Fibroblast of lung (primary cell): ENCODE results near the gene EXOSC3. TPM values are rescaled to one million over a fixed set of nuclear protein-coding genes. Genes with fewer than 3 reads are reported as not detected.
"Not testable (repeated sequence)": the region's sequence is repeated elsewhere in the genome, so short reads cannot be mapped to it uniquely, and the experiment has no call there.

Experiments used
- DNase-seq, 2 donors: peaks; one replicate each; pipeline versions ENCODE4 v3.0.0 to v3.0.0-alpha.2; 2010; ENCODE audit warnings: low read depth in 2 of 2
- H2AFZ ChIP-seq: 2 replicates; pipeline ENCODE4 v1.5.1; 2012; ENCODE audit warnings: low read length, control low read depth, inconsistent platforms
- H3K27ac ChIP-seq: 2 replicates; pipeline ENCODE4 v1.5.1; 2011; ENCODE audit warnings: low read length, control low read depth; ENCODE audit not compliant: insufficient read depth
- H3K27me3 ChIP-seq: 2 replicates; pipeline ENCODE4 v1.5.1; 2011; ENCODE audit warnings: mild to moderate bottlenecking, low read length; ENCODE audit not compliant: control insufficient read depth, insufficient read depth
- H3K36me3 ChIP-seq: 2 replicates; pipeline ENCODE4 v1.5.1; 2011; ENCODE audit warnings: low read length; ENCODE audit not compliant: control insufficient read depth, insufficient read depth
- H3K4me1 ChIP-seq: 2 replicates; pipeline ENCODE4 v1.5.1; 2011; ENCODE audit warnings: low read length; ENCODE audit not compliant: control insufficient read depth, insufficient read depth; ENCODE audit errors: extremely low read depth
- H3K4me2 ChIP-seq: 2 replicates; pipeline ENCODE4 v1.5.1; 2011; ENCODE audit warnings: low read length, control low read depth; ENCODE audit not compliant: insufficient read depth; ENCODE audit errors: extremely low read depth
- H3K4me3 ChIP-seq, 4 experiments: fragments of 200-600 bp in 1 of 4; sonication (generic) in 1 of 4; replicated peaks in 1 of 4; 2 replicates each; pipeline ENCODE4 v1.5.1; 2011 to 2016; ENCODE audit warnings: low read length in 4 of 4, low read depth in 3 of 4, mild to moderate bottlenecking in 3 of 4, control low read depth in 2 of 4, inconsistent platforms in 1 of 4, mixed read lengths in 1 of 4; ENCODE audit not compliant: insufficient read depth in 1 of 4; ENCODE audit errors: control extremely low read depth in 1 of 4
- H3K79me2 ChIP-seq: 2 replicates; pipeline ENCODE4 v1.5.1; 2012; ENCODE audit warnings: mild to moderate bottlenecking, low read length, inconsistent platforms; ENCODE audit not compliant: control insufficient read depth, insufficient read depth
- H3K9ac ChIP-seq: 2 replicates; pipeline ENCODE4 v1.5.1; 2011; ENCODE audit warnings: mild to moderate bottlenecking, low read length, control low read depth; ENCODE audit not compliant: insufficient read depth
- H3K9me3 ChIP-seq: 2 replicates; pipeline ENCODE4 v1.5.1; 2012; ENCODE audit warnings: low read depth, low read length; ENCODE audit not compliant: control insufficient read depth, insufficient read depth
- H4K20me1 ChIP-seq: 2 replicates; pipeline ENCODE4 v1.5.1; 2011; ENCODE audit warnings: low read length; ENCODE audit not compliant: control insufficient read depth, insufficient read depth; ENCODE audit errors: extremely low read depth
- EZH2 ChIP-seq: IDR thresholded peaks from 2 replicates; pipeline ENCODE4 v1.5.1; 2012; ENCODE audit warnings: low read length, control low read depth, mild to moderate bottlenecking; ENCODE audit errors: missing control alignments
- polyA plus RNA-seq, 2 donors: library from polyadenylated mRNA; depleted of rRNA in 1 of 2; stranded (reverse) in 1 of 2; unstranded in 1 of 2; fragments of >200 nt; gene quantifications; 2 replicates each; pipeline ENCODE4 v1.2.1, GENCODE V29; 2011 to 2012; ENCODE audit warnings: missing spikeins in 1 of 2
- total RNA-seq: library from RNA; depleted of rRNA; stranded (reverse); fragments of >200 nt; gene quantifications from 2 replicates; pipeline ENCODE4 v1.2.1, GENCODE V29; 2014
- TF ChIP-seq, protein P1 (sequence below), 2 donors: IDR thresholded peaks in 1 of 2; conservative IDR thresholded peaks in 1 of 2; 1 replicate in 1 of 2; 2 replicates in 1 of 2; pipeline ENCODE4 v1.5.1; 2011 to 2012; ENCODE audit warnings: low read length in 2 of 2, control low read depth in 1 of 2, inconsistent platforms in 1 of 2, low read depth in 1 of 2, mild to moderate bottlenecking in 1 of 2

Gene EXOSC3
- total and polyA plus RNA-seq, 2 donors (not counting 1 experiment from before 2014, with no cell fraction given), result 19.0 to 34.0 TPM

DNA sequence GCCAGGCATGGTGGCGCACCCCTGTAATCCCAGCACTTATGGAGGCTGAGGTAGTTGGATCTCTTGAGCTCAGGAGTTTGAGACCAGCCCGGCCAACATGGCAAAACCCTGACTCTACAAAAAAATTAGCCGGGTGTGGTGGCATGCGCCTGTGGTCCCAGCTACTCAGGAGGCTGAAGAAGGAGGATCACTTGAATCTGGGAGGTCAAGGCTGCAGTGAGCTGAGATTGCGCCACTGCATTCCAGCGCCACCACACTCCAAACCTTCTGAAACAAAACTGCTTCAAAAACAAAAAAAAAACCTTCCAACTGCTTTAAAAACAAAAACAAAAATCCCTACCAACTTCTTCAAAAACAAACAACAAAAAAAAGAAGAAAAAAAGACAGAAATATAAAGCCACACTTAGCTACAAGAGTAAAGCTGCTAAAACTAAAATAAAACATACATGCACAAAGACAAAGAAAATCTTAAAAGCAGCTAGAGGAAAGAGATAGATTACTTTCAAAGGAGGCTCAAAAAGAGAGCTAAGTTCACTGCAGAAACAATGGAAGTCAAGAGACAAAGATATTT is 27.1 kb upstream of the EXOSC3 start:
- no peak overlapping the region for H3K27ac ChIP-seq
- no peak overlapping the region for H3K4me3 ChIP-seq
- no peak overlapping the region for H3K9ac ChIP-seq
- no peak for TF ChIP-seq EZH2
- TF ChIP-seq, protein P1, sequence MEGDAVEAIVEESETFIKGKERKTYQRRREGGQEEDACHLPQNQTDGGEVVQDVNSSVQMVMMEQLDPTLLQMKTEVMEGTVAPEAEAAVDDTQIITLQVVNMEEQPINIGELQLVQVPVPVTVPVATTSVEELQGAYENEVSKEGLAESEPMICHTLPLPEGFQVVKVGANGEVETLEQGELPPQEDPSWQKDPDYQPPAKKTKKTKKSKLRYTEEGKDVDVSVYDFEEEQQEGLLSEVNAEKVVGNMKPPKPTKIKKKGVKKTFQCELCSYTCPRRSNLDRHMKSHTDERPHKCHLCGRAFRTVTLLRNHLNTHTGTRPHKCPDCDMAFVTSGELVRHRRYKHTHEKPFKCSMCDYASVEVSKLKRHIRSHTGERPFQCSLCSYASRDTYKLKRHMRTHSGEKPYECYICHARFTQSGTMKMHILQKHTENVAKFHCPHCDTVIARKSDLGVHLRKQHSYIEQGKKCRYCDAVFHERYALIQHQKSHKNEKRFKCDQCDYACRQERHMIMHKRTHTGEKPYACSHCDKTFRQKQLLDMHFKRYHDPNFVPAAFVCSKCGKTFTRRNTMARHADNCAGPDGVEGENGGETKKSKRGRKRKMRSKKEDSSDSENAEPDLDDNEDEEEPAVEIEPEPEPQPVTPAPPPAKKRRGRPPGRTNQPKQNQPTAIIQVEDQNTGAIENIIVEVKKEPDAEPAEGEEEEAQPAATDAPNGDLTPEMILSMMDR (conservative IDR thresholded peaks at IDR 0.05 in 1 of 2, IDR thresholded peaks at IDR 0.05 in 1 of 2; ENCODE audit: low read depth in 1 of 2, low read length in 2 of 2), result no peak
- H3K4me1 ChIP-seq, result no peaks in the 10 kb centered on the region
- no peak for DNase-seq
- no peak overlapping the region for H3K4me2 ChIP-seq
- no peak overlapping the region for H2AFZ ChIP-seq
- peaks cover 22% of the 10 kb centered on the region for H3K79me2 ChIP-seq
- H3K36me3 ChIP-seq, result no peaks in the 10 kb centered on the region
- no peaks in the 10 kb centered on the region for H3K9me3 ChIP-seq
- no peaks in the 10 kb centered on the region for H3K27me3 ChIP-seq
- H4K20me1 ChIP-seq, result no peaks in the 10 kb centered on the region

DNA sequence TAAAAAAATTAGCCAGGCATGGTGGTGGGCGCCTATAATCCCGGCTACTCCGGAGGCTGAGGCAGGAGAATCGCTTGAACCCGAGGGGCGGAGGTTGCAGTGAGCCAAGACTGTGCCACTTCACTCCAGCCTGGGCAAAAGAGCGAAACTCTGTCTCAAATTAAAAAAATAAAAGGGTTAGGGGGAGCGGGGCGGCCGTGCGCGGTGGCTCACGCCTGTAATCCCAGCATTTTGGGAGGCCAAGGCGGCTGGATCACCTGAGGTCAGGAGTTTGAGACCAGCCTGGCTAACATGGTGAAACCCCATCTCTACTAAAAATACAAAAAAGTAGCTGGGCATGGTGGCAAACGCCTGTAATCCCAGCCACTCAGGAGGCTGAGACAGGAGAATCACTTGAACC is 24.8 kb upstream of the EXOSC3 start:
- not testable (repeated sequence) for DNase-seq, H3K4me2 ChIP-seq, H3K9me3 ChIP-seq, H3K4me3 ChIP-seq, H3K4me1 ChIP-seq, H4K20me1 ChIP-seq, H3K27me3 ChIP-seq, H3K27ac ChIP-seq, H3K9ac ChIP-seq, H2AFZ ChIP-seq, H3K36me3 ChIP-seq
- H3K79me2 ChIP-seq, result peaks cover 33% of the 10 kb centered on the region

DNA sequence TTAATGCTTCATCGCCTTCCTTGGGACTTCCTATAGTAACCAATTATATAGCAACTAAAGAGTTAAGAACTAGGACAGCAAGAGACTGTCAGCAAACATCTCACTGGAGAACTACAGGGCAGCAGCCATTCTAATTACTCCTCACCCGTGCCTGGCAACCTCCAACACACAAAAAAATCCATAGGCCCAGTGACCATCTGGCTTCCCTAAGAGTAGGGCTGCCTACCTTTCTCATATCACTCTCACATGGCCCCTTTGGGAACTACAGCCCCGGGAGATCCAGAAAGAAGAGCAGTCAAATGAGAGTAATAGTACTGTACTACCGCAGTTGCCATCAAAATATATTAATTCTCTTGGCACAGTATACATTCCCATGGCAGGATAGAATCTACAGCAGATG is 21.4 kb upstream of the EXOSC3 start:
- Histone ChIP-seq H4K20me1 (peaks cover 4% of the 10 kb centered on the region), H3K4me1 (no peaks in the 10 kb centered on the region), H3K9me3 (no peaks in the 10 kb centered on the region), H3K27ac (no peak overlapping the region), H3K36me3 (peaks cover 1% of the 10 kb centered on the region), H3K4me2 (no peak overlapping the region), H3K4me3 (no peak overlapping the region), H3K9ac (no peak overlapping the region), H3K79me2 (peaks cover 65% of the 10 kb centered on the region), H2AFZ (no peak overlapping the region), H3K27me3 (no peaks in the 10 kb centered on the region)
- TF ChIP-seq, protein P1 (conservative IDR thresholded peaks at IDR 0.05 in 1 of 2, IDR thresholded peaks at IDR 0.05 in 1 of 2; ENCODE audit: low read depth in 1 of 2, low read length in 2 of 2), result no peak
- TF ChIP-seq EZH2, result no peak
- DNase-seq, result no peak
